SK-N-MC (cell line): ENCODE results near the gene SLC44A1.

Source experiments
- EZH2 ChIP-seq: fragments of 200-600 bp; sonication (generic); IDR thresholded peaks from one replicate; pipeline ENCODE4 v1.6.1; 2017; ENCODE audit warnings: antibody characterized with exemption
- POLR2AphosphoS5 ChIP-seq: IDR thresholded peaks from 2 replicates; pipeline ENCODE4 v1.6.1; 2012; ENCODE audit warnings: mild to moderate bottlenecking, low read depth, low read length, borderline replicate concordance

GRCh38 chr9:105236261-105236660, 8.2 kb upstream of the SLC44A1 start:
- no peak for TF ChIP-seq POLR2AphosphoS5
- no peak for TF ChIP-seq EZH2
